ENCODE measurements around the gene SPHKAP.

The SPHKAP gene

DNA sequence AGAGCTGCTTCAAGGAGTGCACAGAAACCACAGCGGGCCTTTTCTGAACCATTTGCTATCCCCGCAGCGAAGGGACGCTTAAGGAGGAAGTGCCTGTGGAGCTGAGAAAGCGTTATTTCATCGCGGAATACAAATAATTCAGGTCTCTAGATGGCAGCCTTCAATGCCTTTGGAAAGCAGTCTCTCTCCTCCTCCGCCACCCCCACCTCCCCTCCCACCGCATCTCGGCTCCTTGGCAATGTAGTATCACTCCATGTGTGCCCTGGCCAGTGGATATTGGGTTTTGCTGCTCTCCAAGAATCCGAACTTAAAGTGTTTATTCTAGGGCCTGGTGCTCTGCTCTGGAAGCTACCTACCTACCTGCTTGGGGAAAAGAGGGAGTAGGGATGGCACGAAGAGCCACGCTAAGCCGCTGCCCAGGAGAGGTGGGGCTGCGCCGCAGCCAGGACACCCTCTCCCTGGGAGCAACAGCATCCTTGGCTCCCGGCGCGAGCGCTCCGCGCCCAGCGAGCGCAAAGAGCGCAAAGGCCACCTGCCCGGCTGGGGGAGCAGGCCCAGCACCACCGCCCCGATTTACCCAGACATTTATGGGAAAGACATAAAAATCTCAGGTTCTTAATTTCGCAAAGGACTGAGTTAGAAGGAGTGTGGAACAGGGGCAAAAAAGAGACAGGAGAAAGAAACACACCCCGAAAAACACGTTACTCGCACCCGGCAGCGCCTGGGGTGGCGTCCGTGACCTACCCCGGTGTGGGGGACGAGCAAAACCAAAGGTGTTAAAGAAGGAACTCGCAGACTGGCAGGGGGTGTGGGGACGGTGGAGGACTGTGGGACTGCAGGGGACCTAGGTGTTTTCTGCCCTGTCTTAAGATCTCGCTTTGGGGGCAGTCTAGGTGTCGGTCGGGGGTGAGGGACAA, 1.0 kb downstream of the SPHKAP start:
- no peak for TF ChIP-seq CEBPB (IDR thresholded peaks at IDR 0.05)
- TF ChIP-seq EGR1 (IDR thresholded peaks at IDR 0.05): no peak
- no peak for TF ChIP-seq NFIC (IDR thresholded peaks at IDR 0.05)
- TF ChIP-seq CREB1 (IDR thresholded peaks at IDR 0.05; ENCODE audit: low read depth): no peak
- no peak for TF ChIP-seq EP300 (IDR thresholded peaks at IDR 0.05; ENCODE audit: borderline replicate concordance)
- no peak for TF ChIP-seq TCF12 (IDR thresholded peaks at IDR 0.05; ENCODE audit: low read depth)
- TF ChIP-seq FOXM1 (IDR thresholded peaks at IDR 0.05; ENCODE audit: borderline replicate concordance, low read depth): no peak

DNA sequence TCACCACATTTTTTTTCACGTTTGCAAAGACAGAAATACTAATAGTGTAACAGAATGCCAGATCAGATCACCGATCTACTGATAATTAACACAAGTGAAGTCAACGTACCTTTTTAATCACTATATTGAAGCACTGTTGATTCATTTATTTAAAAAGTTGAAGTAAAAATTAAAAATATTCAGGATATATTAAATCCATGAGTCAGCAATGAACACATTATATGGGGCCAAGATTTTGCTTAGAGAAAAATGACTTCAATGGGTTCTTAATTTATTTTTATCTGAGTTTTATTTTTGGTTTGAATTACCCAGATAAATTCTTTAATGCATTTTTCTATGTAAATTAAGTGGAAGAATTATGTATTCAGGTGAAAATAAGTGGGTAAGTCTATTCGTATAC, 14.2 kb downstream of the SPHKAP start:
- no peak for TF ChIP-seq EP300 (IDR thresholded peaks at IDR 0.05; ENCODE audit: borderline replicate concordance)
- TF ChIP-seq, protein P1, sequence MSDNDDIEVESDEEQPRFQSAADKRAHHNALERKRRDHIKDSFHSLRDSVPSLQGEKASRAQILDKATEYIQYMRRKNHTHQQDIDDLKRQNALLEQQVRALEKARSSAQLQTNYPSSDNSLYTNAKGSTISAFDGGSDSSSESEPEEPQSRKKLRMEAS (IDR thresholded peaks at IDR 0.05): no peak
- TF ChIP-seq, protein P2, sequence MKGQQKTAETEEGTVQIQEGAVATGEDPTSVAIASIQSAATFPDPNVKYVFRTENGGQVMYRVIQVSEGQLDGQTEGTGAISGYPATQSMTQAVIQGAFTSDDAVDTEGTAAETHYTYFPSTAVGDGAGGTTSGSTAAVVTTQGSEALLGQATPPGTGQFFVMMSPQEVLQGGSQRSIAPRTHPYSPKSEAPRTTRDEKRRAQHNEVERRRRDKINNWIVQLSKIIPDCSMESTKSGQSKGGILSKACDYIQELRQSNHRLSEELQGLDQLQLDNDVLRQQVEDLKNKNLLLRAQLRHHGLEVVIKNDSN (IDR thresholded peaks at IDR 0.05): no peak
- no peak for TF ChIP-seq NFIC (IDR thresholded peaks at IDR 0.05)
- no peak for TF ChIP-seq EGR1 (IDR thresholded peaks at IDR 0.05)
- TF ChIP-seq TCF12 (IDR thresholded peaks at IDR 0.05; ENCODE audit: low read depth): no peak

DNA sequence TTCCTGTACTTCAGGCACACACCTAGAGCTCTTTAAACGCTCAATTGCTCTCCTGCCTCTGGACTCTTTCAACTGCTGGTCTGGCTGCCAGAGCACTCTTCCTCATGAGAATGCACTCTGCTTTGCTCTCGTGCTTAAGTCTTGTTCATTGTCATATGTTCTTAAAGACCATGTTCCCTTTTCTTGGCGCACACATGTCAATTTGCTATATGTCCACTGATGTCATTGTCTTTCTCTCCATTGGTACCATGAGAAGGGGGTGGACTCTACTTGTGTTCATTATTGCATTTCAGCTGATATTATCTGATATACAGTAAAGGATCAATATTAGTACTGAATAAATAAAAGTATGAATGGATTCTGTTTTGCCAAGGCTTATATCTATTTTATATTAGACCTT, 16.8 kb downstream of the SPHKAP start:
- TF ChIP-seq CREB1 (IDR thresholded peaks at IDR 0.05; ENCODE audit: low read depth) (no peak), RAD21 (IDR thresholded peaks at IDR 0.05; ENCODE audit: low read depth) (no peak), ZBTB7A (IDR thresholded peaks at IDR 0.05; ENCODE audit: low read depth) (no peak), TEAD4 (IDR thresholded peaks at IDR 0.05) (no peak), YY1 (IDR thresholded peaks at IDR 0.05; ENCODE audit: low read depth) (no peak), TCF12 (IDR thresholded peaks at IDR 0.05; ENCODE audit: low read depth) (no peak), FOXM1 (IDR thresholded peaks at IDR 0.05; ENCODE audit: borderline replicate concordance, low read depth) (no peak), NFIC (IDR thresholded peaks at IDR 0.05) (no peak), EP300 (IDR thresholded peaks at IDR 0.05; ENCODE audit: borderline replicate concordance) (no peak), TAF1 (IDR thresholded peaks at IDR 0.05; ENCODE audit: low read depth) (no peak), CEBPB (IDR thresholded peaks at IDR 0.05) (no peak), EGR1 (IDR thresholded peaks at IDR 0.05) (no peak)
- TF ChIP-seq, protein P1 (IDR thresholded peaks at IDR 0.05): no peak
- TF ChIP-seq, protein P2 (IDR thresholded peaks at IDR 0.05): no peak
- TF ChIP-seq, protein P3, sequence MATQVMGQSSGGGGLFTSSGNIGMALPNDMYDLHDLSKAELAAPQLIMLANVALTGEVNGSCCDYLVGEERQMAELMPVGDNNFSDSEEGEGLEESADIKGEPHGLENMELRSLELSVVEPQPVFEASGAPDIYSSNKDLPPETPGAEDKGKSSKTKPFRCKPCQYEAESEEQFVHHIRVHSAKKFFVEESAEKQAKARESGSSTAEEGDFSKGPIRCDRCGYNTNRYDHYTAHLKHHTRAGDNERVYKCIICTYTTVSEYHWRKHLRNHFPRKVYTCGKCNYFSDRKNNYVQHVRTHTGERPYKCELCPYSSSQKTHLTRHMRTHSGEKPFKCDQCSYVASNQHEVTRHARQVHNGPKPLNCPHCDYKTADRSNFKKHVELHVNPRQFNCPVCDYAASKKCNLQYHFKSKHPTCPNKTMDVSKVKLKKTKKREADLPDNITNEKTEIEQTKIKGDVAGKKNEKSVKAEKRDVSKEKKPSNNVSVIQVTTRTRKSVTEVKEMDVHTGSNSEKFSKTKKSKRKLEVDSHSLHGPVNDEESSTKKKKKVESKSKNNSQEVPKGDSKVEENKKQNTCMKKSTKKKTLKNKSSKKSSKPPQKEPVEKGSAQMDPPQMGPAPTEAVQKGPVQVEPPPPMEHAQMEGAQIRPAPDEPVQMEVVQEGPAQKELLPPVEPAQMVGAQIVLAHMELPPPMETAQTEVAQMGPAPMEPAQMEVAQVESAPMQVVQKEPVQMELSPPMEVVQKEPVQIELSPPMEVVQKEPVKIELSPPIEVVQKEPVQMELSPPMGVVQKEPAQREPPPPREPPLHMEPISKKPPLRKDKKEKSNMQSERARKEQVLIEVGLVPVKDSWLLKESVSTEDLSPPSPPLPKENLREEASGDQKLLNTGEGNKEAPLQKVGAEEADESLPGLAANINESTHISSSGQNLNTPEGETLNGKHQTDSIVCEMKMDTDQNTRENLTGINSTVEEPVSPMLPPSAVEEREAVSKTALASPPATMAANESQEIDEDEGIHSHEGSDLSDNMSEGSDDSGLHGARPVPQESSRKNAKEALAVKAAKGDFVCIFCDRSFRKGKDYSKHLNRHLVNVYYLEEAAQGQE (IDR thresholded peaks at IDR 0.05; ENCODE audit: low read depth): no peak

DNA sequence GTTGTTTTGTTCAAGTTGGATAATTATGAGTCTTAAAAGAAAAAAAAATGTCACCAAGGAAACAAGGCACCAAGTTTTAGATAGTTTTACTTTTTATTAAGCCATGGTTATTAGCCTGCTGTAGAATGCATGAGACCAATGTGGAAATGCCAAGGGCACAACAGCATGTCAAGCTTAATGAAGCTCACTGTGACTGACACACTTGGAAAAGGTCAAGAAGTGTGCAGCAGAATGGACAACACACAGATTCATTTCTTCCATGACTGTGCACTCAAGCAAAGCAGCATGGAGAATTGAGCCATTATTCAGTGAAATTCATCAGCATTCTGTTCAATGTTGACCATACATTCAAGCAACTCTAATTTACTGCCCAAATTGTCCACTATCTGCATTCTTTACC, 23.6 kb downstream of the SPHKAP start:
- TF ChIP-seq NFIC (IDR thresholded peaks at IDR 0.05) (no peak), TCF12 (IDR thresholded peaks at IDR 0.05; ENCODE audit: low read depth) (no peak), YY1 (IDR thresholded peaks at IDR 0.05; ENCODE audit: low read depth) (no peak), TEAD4 (IDR thresholded peaks at IDR 0.05) (no peak), RAD21 (IDR thresholded peaks at IDR 0.05; ENCODE audit: low read depth) (no peak), EGR1 (IDR thresholded peaks at IDR 0.05) (no peak), CREB1 (IDR thresholded peaks at IDR 0.05; ENCODE audit: low read depth) (no peak), ZBTB7A (IDR thresholded peaks at IDR 0.05; ENCODE audit: low read depth) (no peak), FOXM1 (IDR thresholded peaks at IDR 0.05; ENCODE audit: borderline replicate concordance, low read depth) (no peak), TAF1 (IDR thresholded peaks at IDR 0.05; ENCODE audit: low read depth) (no peak)
- TF ChIP-seq, protein P2 (IDR thresholded peaks at IDR 0.05): no peak
- TF ChIP-seq, protein P1 (IDR thresholded peaks at IDR 0.05): no peak
- TF ChIP-seq, protein P3 (IDR thresholded peaks at IDR 0.05; ENCODE audit: low read depth): no peak

DNA sequence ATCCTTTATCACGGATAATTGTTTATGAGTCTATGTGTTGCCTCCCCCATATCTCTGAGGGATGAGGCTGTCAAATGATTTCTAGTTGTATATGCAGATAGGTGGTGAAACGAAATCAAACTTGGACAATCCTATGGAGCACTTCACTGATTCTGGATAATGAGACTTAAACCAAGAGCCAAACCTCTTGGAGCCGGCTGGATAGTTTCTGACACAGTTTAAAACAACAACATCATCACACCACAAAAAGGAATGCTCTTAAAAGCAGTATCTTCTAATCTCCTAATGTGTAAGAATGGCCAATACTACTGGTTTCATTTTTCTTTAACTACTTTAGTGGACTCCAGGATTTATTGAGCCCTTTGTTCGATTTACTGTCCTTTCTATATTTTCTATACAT, 36.5 kb downstream of the SPHKAP start:
- TF ChIP-seq TCF12 (IDR thresholded peaks at IDR 0.05; ENCODE audit: low read depth): no peak
- TF ChIP-seq, protein P2 (IDR thresholded peaks at IDR 0.05): no peak
- TF ChIP-seq CEBPB (IDR thresholded peaks at IDR 0.05): no peak
- TF ChIP-seq TEAD4 (IDR thresholded peaks at IDR 0.05): no peak
- no peak for TF ChIP-seq RAD21 (IDR thresholded peaks at IDR 0.05; ENCODE audit: low read depth)
- TF ChIP-seq, protein P1 (IDR thresholded peaks at IDR 0.05): no peak
- no peak for TF ChIP-seq NFIC (IDR thresholded peaks at IDR 0.05)
- no peak for TF ChIP-seq ZBTB7A (IDR thresholded peaks at IDR 0.05; ENCODE audit: low read depth)
- no peak for TF ChIP-seq EGR1 (IDR thresholded peaks at IDR 0.05)
- TF ChIP-seq, protein P3 (IDR thresholded peaks at IDR 0.05; ENCODE audit: low read depth): no peak
- TF ChIP-seq YY1 (IDR thresholded peaks at IDR 0.05; ENCODE audit: low read depth): no peak
- no peak for TF ChIP-seq TAF1 (IDR thresholded peaks at IDR 0.05; ENCODE audit: low read depth)
- TF ChIP-seq FOXM1 (IDR thresholded peaks at IDR 0.05; ENCODE audit: borderline replicate concordance, low read depth): no peak
- TF ChIP-seq EP300 (IDR thresholded peaks at IDR 0.05; ENCODE audit: borderline replicate concordance): no peak
